Lower lobe of right lung (tissue), 2 donors: ENCODE data around the gene DCBLD1. TPM values are rescaled to one million over a fixed set of nuclear protein-coding genes. Genes with fewer than 3 reads are reported as not detected.
"Not testable (repeated sequence)": the region's sequence is repeated elsewhere in the genome, so short reads cannot be mapped to it uniquely, and the experiment has no call there.

Experiments used
- ATAC-seq, 2 donors: fragments of 200-7000 bp; cut with Tn5 transposase; one replicate each; pipeline ENCODE4 v1.9.1; 2020 to 2022; ENCODE audit warnings: mild to moderate bottlenecking in 2 of 2, moderate library complexity in 2 of 2
- DNase-seq: peaks from one replicate; pipeline ENCODE4 v3.0.0-alpha.2; 2020
- H3K27ac ChIP-seq: fragments of 200-600 bp; one replicate; pipeline ENCODE4 v1.8.0; 2022
- H3K27me3 ChIP-seq: fragments of 200-600 bp; one replicate; pipeline ENCODE4 v1.8.0; 2022; ENCODE audit warnings: low read depth
- H3K36me3 ChIP-seq: fragments of 200-600 bp; one replicate; pipeline ENCODE4 v1.8.0; 2022; ENCODE audit warnings: mild to moderate bottlenecking
- H3K4me1 ChIP-seq: fragments of 200-600 bp; one replicate; pipeline ENCODE4 v1.8.0; 2022
- H3K4me3 ChIP-seq: fragments of 200-600 bp; one replicate; pipeline ENCODE4 v1.8.0; 2022; ENCODE audit warnings: mild to moderate bottlenecking
- H3K9me3 ChIP-seq: fragments of 200-600 bp; one replicate; pipeline ENCODE4 v1.8.0; 2022
- intact Hi-C: fragments of 100-400 bp; cut with DNase I; formaldehyde crosslinking; loops from one replicate; pipeline ENCODE4 v1.11.0; 2022
- total RNA-seq: library from RNA; stranded (reverse); fragmentation: NEBNext Ultra II Directional; extraction: Animal tissue kit (Norgen Biotek cat#: 25700); gene quantifications from one replicate; pipeline ENCODE4 v1.2.1, GENCODE V29; 2021
- TF ChIP-seq, protein P1 (sequence below): fragments of 200-600 bp; IDR thresholded peaks from one replicate; pipeline ENCODE4 v1.8.0; 2022; ENCODE audit warnings: antibody characterized with exemption, mild to moderate bottlenecking
- donor health status: DM: no; HTN: yes; CAD: no; lungs with severe emphysema.

DCBLD1 gene
- total RNA-seq, 1 donor from 2014 or later: 18.3 TPM

GRCh38 chr6:117512056-117512828 is 29.8 kb downstream of the DCBLD1 start:
- Histone ChIP-seq H3K9me3 (no peaks in the 10 kb centered on the region), H3K4me3 (no peak overlapping the region), H3K36me3 (no peaks in the 10 kb centered on the region), H3K4me1 (no peaks in the 10 kb centered on the region), H3K27ac (no peak overlapping the region), H3K27me3 (no peaks in the 10 kb centered on the region)
- intact Hi-C loops: no loop called here
- DNase-seq: no peak
- TF ChIP-seq, protein P1, sequence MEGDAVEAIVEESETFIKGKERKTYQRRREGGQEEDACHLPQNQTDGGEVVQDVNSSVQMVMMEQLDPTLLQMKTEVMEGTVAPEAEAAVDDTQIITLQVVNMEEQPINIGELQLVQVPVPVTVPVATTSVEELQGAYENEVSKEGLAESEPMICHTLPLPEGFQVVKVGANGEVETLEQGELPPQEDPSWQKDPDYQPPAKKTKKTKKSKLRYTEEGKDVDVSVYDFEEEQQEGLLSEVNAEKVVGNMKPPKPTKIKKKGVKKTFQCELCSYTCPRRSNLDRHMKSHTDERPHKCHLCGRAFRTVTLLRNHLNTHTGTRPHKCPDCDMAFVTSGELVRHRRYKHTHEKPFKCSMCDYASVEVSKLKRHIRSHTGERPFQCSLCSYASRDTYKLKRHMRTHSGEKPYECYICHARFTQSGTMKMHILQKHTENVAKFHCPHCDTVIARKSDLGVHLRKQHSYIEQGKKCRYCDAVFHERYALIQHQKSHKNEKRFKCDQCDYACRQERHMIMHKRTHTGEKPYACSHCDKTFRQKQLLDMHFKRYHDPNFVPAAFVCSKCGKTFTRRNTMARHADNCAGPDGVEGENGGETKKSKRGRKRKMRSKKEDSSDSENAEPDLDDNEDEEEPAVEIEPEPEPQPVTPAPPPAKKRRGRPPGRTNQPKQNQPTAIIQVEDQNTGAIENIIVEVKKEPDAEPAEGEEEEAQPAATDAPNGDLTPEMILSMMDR: no peak
- ATAC-seq: no peak

GRCh38 chr6:117512987-117513573 is 30.6 kb downstream of the DCBLD1 start:
- no peaks in the 10 kb centered on the region for H3K9me3 ChIP-seq
- H3K4me1 ChIP-seq: no peaks in the 10 kb centered on the region
- H3K27ac ChIP-seq: no peak overlapping the region
- ATAC-seq (no peak), DNase-seq (no peak)
- no peaks in the 10 kb centered on the region for H3K36me3 ChIP-seq
- no peak overlapping the region for H3K4me3 ChIP-seq
- H3K27me3 ChIP-seq: no peaks in the 10 kb centered on the region
- intact Hi-C loops: no loop called here
- TF ChIP-seq, protein P1: no peak

DNA sequence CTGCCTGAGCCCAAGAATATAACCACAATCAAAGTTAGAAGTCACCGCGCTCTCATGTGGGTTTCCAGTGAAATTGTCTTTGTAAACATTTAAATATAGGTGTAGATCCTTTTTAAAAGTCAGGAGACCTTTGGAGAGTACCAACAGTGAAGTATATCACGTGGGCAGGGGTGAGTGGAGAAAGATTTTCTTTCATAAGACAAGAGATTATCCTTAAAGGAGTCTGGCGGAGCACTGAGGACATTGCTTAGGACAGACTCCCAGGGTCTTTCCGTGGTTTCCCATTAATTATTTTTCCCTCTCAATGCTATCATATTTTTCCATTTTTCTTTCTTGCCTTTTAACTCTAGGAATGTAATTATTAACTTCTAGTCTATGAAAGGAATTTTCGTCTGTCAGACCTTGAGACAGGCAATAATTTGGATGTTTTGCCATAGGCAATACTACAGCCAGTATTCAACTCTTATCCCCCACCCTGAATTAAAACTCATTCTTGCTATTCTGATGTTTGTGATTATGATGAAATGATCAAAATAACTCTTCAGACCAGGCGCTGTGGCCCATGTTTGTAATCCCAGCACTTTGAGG is 31.4 kb downstream of the DCBLD1 start:
- TF ChIP-seq, protein P1: no peak
- Histone ChIP-seq H3K9me3 (no peaks in the 10 kb centered on the region), H3K4me3 (no peak overlapping the region), H3K27ac (no peak overlapping the region), H3K4me1 (no peaks in the 10 kb centered on the region), H3K36me3 (no peaks in the 10 kb centered on the region), H3K27me3 (no peaks in the 10 kb centered on the region)
- intact Hi-C loops: no loop called here
- ATAC-seq: no peak
- DNase-seq: no peak

DNA sequence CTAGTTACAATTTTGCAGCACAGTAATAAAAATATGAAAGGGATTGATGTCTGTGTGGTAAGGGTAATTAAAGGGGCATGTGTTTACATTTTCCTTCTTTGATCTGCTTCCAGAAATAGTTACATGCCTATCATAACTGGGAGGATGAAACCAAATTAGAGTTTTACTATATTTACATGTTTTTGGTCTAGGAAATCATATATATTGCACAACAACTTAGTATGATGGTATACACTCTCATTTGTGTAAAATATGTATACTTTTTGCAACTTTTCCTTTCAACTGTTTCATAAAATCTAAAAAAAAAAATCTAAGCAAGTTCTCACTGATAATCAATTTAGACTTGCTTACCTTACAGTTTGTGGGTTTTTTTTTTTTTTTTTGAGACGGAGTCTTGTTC is 32.2 kb downstream of the DCBLD1 start:
- no peak overlapping the region for H3K27ac ChIP-seq
- no peak overlapping the region for H3K4me3 ChIP-seq
- H3K9me3 ChIP-seq: no peaks in the 10 kb centered on the region
- TF ChIP-seq, protein P1: no peak
- H3K4me1 ChIP-seq: no peaks in the 10 kb centered on the region
- intact Hi-C loops: no loop called here
- ATAC-seq (no peak), DNase-seq (no peak)
- no peaks in the 10 kb centered on the region for H3K27me3 ChIP-seq
- no peaks in the 10 kb centered on the region for H3K36me3 ChIP-seq

- Histone ChIP-seq H3K27ac (no peak overlapping the region), H3K36me3 (no peaks in the 10 kb centered on the region), H3K27me3 (no peaks in the 10 kb centered on the region), H3K4me1 (no peaks in the 10 kb centered on the region), H3K9me3 (no peaks in the 10 kb centered on the region), H3K4me3 (no peak overlapping the region)
- TF ChIP-seq, protein P1: no peak
- intact Hi-C loops: no loop called here
- DNase-seq: no peak
- peak in 1 of 2 donors; percentile 61 for ATAC-seq
These were observed 32.9 kb downstream of the DCBLD1 start for GRCh38 chr6:117515326-117515725.

DNA sequence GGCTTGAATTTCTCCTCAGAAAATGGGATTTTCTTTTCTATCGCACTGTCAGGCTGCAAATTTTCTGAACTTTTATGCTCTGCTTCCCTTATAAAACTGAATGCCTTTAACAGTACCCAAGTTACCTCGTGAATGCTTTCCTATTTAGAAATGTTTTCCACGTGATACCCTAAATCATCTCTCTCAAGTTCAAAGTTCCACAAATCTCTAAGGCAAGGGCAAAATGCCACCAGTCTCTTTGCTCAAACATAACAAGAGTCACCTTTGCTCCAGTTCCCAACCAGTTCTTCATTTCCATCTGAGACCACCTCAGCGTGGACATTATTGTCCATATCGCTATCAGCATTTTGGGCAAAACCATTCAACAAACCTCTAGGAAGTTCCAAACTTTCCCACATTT is 35.5 kb downstream of the DCBLD1 start:
- intact Hi-C loops, H3K4me3 ChIP-seq, H3K4me1 ChIP-seq, ATAC-seq, H3K9me3 ChIP-seq, H3K27me3 ChIP-seq, H3K27ac ChIP-seq, DNase-seq, H3K36me3 ChIP-seq: not testable (repeated sequence)
